CD4-positive, alpha-beta memory T cell (primary cell): Measurements from ENCODE around the gene LRP8. TPM values are rescaled to one million over a fixed set of nuclear protein-coding genes. Genes with fewer than 3 reads are reported as not detected.
"Not testable (repeated sequence)": the region's sequence is repeated elsewhere in the genome, so short reads cannot be mapped to it uniquely, and the experiment has no call there.

ENCODE experiments used
- CTCF ChIA-PET: fragments of 350-600 bp; sonication (Branson Sonifier 250); formaldehyde crosslinking; loops from one replicate; lab custom pipeline; 2021; ENCODE audit warnings: inconsistent platforms; ENCODE audit not compliant: partially characterized antibody; lab: Charles Lee
- POLR2A ChIA-PET: fragments of 350-600 bp; sonication (Branson Sonifier 250); formaldehyde crosslinking; loops from one replicate; lab custom pipeline; 2021; ENCODE audit not compliant: partially characterized antibody; lab: Charles Lee
- DNase-seq, 5 donors: peaks; one replicate each; pipeline versions ENCODE4 v3.0.0 to v3.0.0-alpha.2; 2020 to 2022; ENCODE audit warnings: mixed read lengths in 1 of 5
- H3K27ac ChIP-seq: one replicate; pipeline ENCODE4 v1.7.0; 2013; ENCODE audit warnings: low read depth, low read length
- H3K27me3 ChIP-seq: 2 replicates; pipeline ENCODE4 v1.7.0; 2013; ENCODE audit warnings: mild to moderate bottlenecking, low read length, moderate library complexity; ENCODE audit not compliant: insufficient read depth
- H3K36me3 ChIP-seq: 2 replicates; pipeline ENCODE4 v1.7.0; 2013; ENCODE audit warnings: mild to moderate bottlenecking, low read length, moderate library complexity; ENCODE audit not compliant: insufficient read depth
- H3K4me1 ChIP-seq: 2 replicates; pipeline ENCODE4 v1.7.0; 2013; ENCODE audit warnings: mild to moderate bottlenecking, low read length, moderate library complexity; ENCODE audit not compliant: insufficient read depth
- H3K4me3 ChIP-seq, 2 donors: one replicate each; pipeline ENCODE4 v1.7.0; 2013; ENCODE audit warnings: low read length in 2 of 2, mild to moderate bottlenecking in 1 of 2
- H3K9me3 ChIP-seq, 2 donors: one replicate each; pipeline ENCODE4 v1.7.0; 2013; ENCODE audit warnings: low read length in 2 of 2, control low read depth in 1 of 2; ENCODE audit not compliant: control insufficient read depth in 1 of 2
- H3K27ac Mint-ChIP-seq, 7 donors: one replicate each; pipeline ENCODE4 v1.8.0; 2020 to 2021; ENCODE audit warnings: mixed read lengths in 7 of 7, mild to moderate bottlenecking in 6 of 7, inconsistent platforms in 3 of 7, moderate library complexity in 3 of 7
- H3K27me3 Mint-ChIP-seq, 2 donors: one replicate each; pipeline ENCODE4 v1.8.0; 2020 to 2021; ENCODE audit warnings: mixed read lengths in 2 of 2
- H3K36me3 Mint-ChIP-seq, 2 donors: one replicate each; pipeline ENCODE4 v1.8.0; 2020 to 2021; ENCODE audit warnings: mixed read lengths in 2 of 2, inconsistent platforms in 1 of 2, mild to moderate bottlenecking in 1 of 2
- H3K4me1 Mint-ChIP-seq, 4 donors: one replicate each; pipeline ENCODE4 v1.8.0; 2020 to 2021; ENCODE audit warnings: mixed read lengths in 4 of 4, mild to moderate bottlenecking in 1 of 4
- H3K4me3 Mint-ChIP-seq, 8 donors: one replicate each; pipeline ENCODE4 v1.8.0; 2020 to 2021; ENCODE audit warnings: mixed read lengths in 8 of 8, mild to moderate bottlenecking in 7 of 8, moderate library complexity in 6 of 8, inconsistent platforms in 3 of 8
- H3K9me3 Mint-ChIP-seq, 8 donors: one replicate each; pipeline ENCODE4 v1.8.0; 2020 to 2021; ENCODE audit warnings: mixed read lengths in 8 of 8, mild to moderate bottlenecking in 5 of 8, inconsistent platforms in 3 of 8, moderate library complexity in 1 of 8
- intact Hi-C: fragments of 100-400 bp; cut with micrococcal nuclease; formaldehyde crosslinking; loops from one replicate; pipeline ENCODE4 v1.15.1; 2023
- polyA plus RNA-seq, 2 donors: library from polyadenylated mRNA; unstranded; fragments of 300-500 nt; fragmentation: Illumina TruSeq; gene quantifications; one replicate each; pipeline ENCODE4 v1.2.3, GENCODE V29; 2021
- total RNA-seq, 2 experiments: library from RNA; stranded (reverse); gene quantifications; one replicate each; pipeline ENCODE4 v1.2.3, GENCODE V29; 2021

Gene LRP8
- total and polyA plus RNA-seq, 4 experiments from 2014 or later = 0.91 to 17.6 (median 10.0) TPM

DNA sequence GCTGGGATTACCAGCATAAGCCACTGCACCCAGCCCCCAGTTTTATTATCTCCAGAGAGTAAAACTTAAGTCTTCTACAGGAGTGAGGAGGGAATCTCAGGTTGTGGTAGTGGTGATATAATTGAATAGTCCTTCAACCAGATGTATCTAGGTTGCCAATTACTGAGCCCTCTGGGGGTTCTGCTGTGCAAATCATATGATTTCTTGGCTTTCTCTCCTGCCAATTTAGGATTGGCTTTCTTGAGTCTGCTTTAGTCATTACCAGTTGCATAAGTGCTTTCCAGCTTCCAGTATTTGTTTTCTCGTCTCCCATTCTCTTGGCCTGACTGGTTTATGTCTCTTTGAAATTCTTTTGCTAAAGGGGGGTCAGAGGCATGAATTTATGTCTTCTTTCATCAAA lies 120.1 kb downstream of the LRP8 start:
- Histone ChIP-seq H3K9me3 (peaks cover 0 to 4% of the 10 kb centered on the region in 2 donors), H3K4me3 (no peak overlapping the region), H3K27me3 (no peaks in the 10 kb centered on the region), H3K36me3 (peaks cover 64% of the 10 kb centered on the region), H3K4me1 (no peaks in the 10 kb centered on the region), H3K27ac (no peak overlapping the region)
- Mint-ChIP-seq H3K36me3 (peaks cover 76 to 78% of the 10 kb centered on the region in 2 donors), H3K9me3 (peaks cover 0 to 33% (median 13%) of the 10 kb centered on the region in 8 donors), H3K27ac (peak overlapping the region in 2 of 7 donors; percentile 30 to 70), H3K4me1 (peaks cover 0 to 12% (median 5%) of the 10 kb centered on the region in 4 donors), H3K27me3 (no peaks in the 10 kb centered on the region), H3K4me3 (no peak overlapping the region)
- intact Hi-C loops = no loop called here
- no peak for DNase-seq
- ChIA-PET POLR2A (no interaction called here), CTCF (no interaction called here)

- Histone ChIP-seq H3K4me3 (no peak overlapping the region), H3K4me1 (no peaks in the 10 kb centered on the region), H3K27me3 (no peaks in the 10 kb centered on the region), H3K36me3 (peaks cover 67% of the 10 kb centered on the region), H3K9me3 (peaks cover 0 to 4% of the 10 kb centered on the region in 2 donors), H3K27ac (no peak overlapping the region)
- DNase-seq = no peak
- intact Hi-C loops = no loop called here
- Mint-ChIP-seq H3K4me3 (no peak overlapping the region), H3K27me3 (no peaks in the 10 kb centered on the region), H3K9me3 (peaks cover 0 to 33% (median 13%) of the 10 kb centered on the region in 8 donors), H3K27ac (no peak overlapping the region), H3K4me1 (peaks cover 0 to 12% (median 7%) of the 10 kb centered on the region in 4 donors), H3K36me3 (peaks cover 79% of the 10 kb centered on the region in 2 donors)
- ChIA-PET CTCF (no interaction called here), POLR2A (interaction anchor here (1.2 kb wide), 1 partner anchor 10 kb away, joined by 3 read pairs; no protein-coding TSS in a partner anchor)
Observed at GRCh38 chr1:53206735-53207379, 121.0 kb downstream of the LRP8 start.

GRCh38 chr1:53206083-53206685 lies 121.7 kb downstream of the LRP8 start:
- H3K9me3 ChIP-seq, H3K27ac Mint-ChIP-seq, H3K4me3 ChIP-seq, H3K27me3 ChIP-seq, H3K27ac ChIP-seq, H3K4me3 Mint-ChIP-seq, CTCF ChIA-PET, intact Hi-C loops, H3K4me1 ChIP-seq, DNase-seq, H3K27me3 Mint-ChIP-seq: not testable (repeated sequence)
- peaks cover 0 to 12% (median 7%) of the 10 kb centered on the region in 4 donors for H3K4me1 Mint-ChIP-seq
- H3K9me3 Mint-ChIP-seq = peaks cover 0 to 33% (median 13%) of the 10 kb centered on the region in 8 donors
- H3K36me3 Mint-ChIP-seq = peaks cover 80% of the 10 kb centered on the region in 2 donors
- H3K36me3 ChIP-seq = peaks cover 64% of the 10 kb centered on the region
- POLR2A ChIA-PET = interaction anchor here (0.7 to 1.2 kb wide), 2 partner anchors 9 to 570 kb away, joined by 3 read pairs; no protein-coding TSS in a partner anchor

GRCh38 chr1:53205496-53205895 lies 122.4 kb downstream of the LRP8 start:
- peaks cover 3 to 14% (median 9%) of the 10 kb centered on the region in 4 donors for H3K4me1 Mint-ChIP-seq
- H3K4me3 Mint-ChIP-seq, H3K4me3 ChIP-seq, intact Hi-C loops, CTCF ChIA-PET, H3K27ac ChIP-seq, DNase-seq, H3K27me3 Mint-ChIP-seq, H3K4me1 ChIP-seq, H3K9me3 ChIP-seq, H3K27me3 ChIP-seq: not testable (repeated sequence)
- peaks cover 57% of the 10 kb centered on the region for H3K36me3 ChIP-seq
- H3K9me3 Mint-ChIP-seq = peaks cover 0 to 33% (median 13%) of the 10 kb centered on the region in 8 donors
- POLR2A ChIA-PET = interaction anchor here (0.7 kb wide), 1 partner anchor 569 kb away, joined by 3 read pairs; no protein-coding TSS in a partner anchor
- H3K36me3 Mint-ChIP-seq = peaks cover 86 to 87% of the 10 kb centered on the region in 2 donors
- peak overlapping the region in 1 of 7 donors; percentile 75 for H3K27ac Mint-ChIP-seq

DNA sequence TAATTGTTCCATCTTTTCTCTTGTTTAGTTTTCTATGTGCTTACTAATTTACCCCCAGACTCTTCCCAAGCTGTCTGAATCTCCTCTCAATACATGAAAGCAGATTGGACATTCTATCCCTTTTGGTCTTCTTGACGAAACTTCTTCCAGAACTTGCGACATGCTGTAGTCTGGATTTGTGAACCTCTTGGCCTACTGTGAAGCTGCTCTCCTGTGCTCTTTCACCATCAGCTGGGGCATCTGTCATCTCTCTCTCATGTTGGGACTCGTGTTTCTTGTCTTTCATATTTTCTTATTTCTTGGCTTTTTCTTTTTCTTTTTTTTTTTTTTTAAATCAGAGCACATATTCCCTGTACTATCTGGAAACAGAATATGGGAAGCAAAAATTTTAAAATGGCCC lies 124.4 kb downstream of the LRP8 start:
- CTCF ChIA-PET = no interaction called here
- peak overlapping the region in 2 of 7 donors; percentile 12 to 55 for H3K27ac Mint-ChIP-seq
- peaks cover 44% of the 10 kb centered on the region for H3K36me3 ChIP-seq

GRCh38 chr1:53198241-53198651 lies 129.6 kb downstream of the LRP8 start:
- ChIA-PET POLR2A (interaction anchor here (1.6 to 4.7 kb wide), 2 partner anchors 22 to 215 kb away, joined by 7 to 46 read pairs; partner anchors contain the start of gene CZIB), CTCF (no interaction called here)
- peak overlapping the region; percentile 93 to 100 (median 99) for H3K27ac Mint-ChIP-seq
- H3K4me3 ChIP-seq = no peak overlapping the region
- no peak for DNase-seq
- H3K36me3 ChIP-seq = peaks cover 10% of the 10 kb centered on the region
- H3K4me3 Mint-ChIP-seq = peak overlapping the region; percentile 92 to 98 (median 96)
- H3K9me3 Mint-ChIP-seq = peaks cover 0 to 6% (median 0%) of the 10 kb centered on the region in 8 donors
- H3K27me3 ChIP-seq = no peaks in the 10 kb centered on the region
- H3K4me1 Mint-ChIP-seq = peaks cover 15 to 40% (median 31%) of the 10 kb centered on the region in 4 donors
- H3K27ac ChIP-seq = peak overlapping the region; percentile 91
- H3K27me3 Mint-ChIP-seq = no peaks in the 10 kb centered on the region
- intact Hi-C loops = no loop called here
- H3K36me3 Mint-ChIP-seq = peaks cover 29 to 41% of the 10 kb centered on the region in 2 donors
- peaks cover 26% of the 10 kb centered on the region for H3K4me1 ChIP-seq
- H3K9me3 ChIP-seq = no peaks in the 10 kb centered on the region

More for the DNA sequence above, 124.4 kb downstream of the LRP8 start:
- Histone ChIP-seq H3K9me3 (peaks cover 0 to 4% of the 10 kb centered on the region in 2 donors), H3K27me3 (no peaks in the 10 kb centered on the region), H3K27ac (no peak overlapping the region), H3K4me1 (peaks cover 4% of the 10 kb centered on the region), H3K4me3 (no peak overlapping the region)
- H3K4me3 Mint-ChIP-seq = no peak overlapping the region
- POLR2A ChIA-PET = interaction anchor here (1.4 kb wide), 1 partner anchor 15 kb away, joined by 4 read pairs; no protein-coding TSS in a partner anchor
- H3K4me1 Mint-ChIP-seq = peaks cover 6 to 25% (median 12%) of the 10 kb centered on the region in 4 donors
- H3K27me3 Mint-ChIP-seq = no peaks in the 10 kb centered on the region
- intact Hi-C loops = no loop called here
- DNase-seq = no peak
- peaks cover 0 to 33% (median 13%) of the 10 kb centered on the region in 8 donors for H3K9me3 Mint-ChIP-seq
- peaks cover 70% of the 10 kb centered on the region in 2 donors for H3K36me3 Mint-ChIP-seq
